BJ (cell line): ENCODE results near the gene PPP1R13B. TPM values are rescaled to one million over a fixed set of nuclear protein-coding genes. Genes with fewer than 3 reads are reported as not detected.
A peak's percentile ranks its signal among the peaks of the same experiment; 100 is the strongest.

ENCODE experiments used
- CTCF ChIA-PET: fragments of 350-600 bp; formaldehyde crosslinking; extraction: SDS; loops from one replicate; lab custom pipeline; 2021; ENCODE audit warnings: antibody characterized with exemption, inconsistent platforms; lab: Yijun Ruan, JAX
- POLR2A ChIA-PET: fragments of 300-600 bp; sonication (Branson Sonifier 250); formaldehyde crosslinking; extraction: SDS; loops from one replicate; lab custom pipeline; 2021; ENCODE audit warnings: antibody characterized with exemption; lab: Charles Lee
- DNase-seq: peaks from one replicate; pipeline ENCODE4 v3.0.0-alpha.2; 2011; ENCODE audit warnings: low read depth
- H3K27me3 ChIP-seq: 2 replicates; pipeline ENCODE4 v1.6.0; 2011; ENCODE audit warnings: low read length; ENCODE audit not compliant: control insufficient read depth, insufficient read depth
- H3K36me3 ChIP-seq: 2 replicates; pipeline ENCODE4 v1.5.1; 2011; ENCODE audit warnings: low read length; ENCODE audit not compliant: control insufficient read depth, insufficient read depth
- H3K4me3 ChIP-seq: 2 replicates; pipeline ENCODE4 v1.5.1; 2011; ENCODE audit warnings: low read depth, mild to moderate bottlenecking, control low read depth, low read length
- CTCF ChIP-seq: IDR thresholded peaks from 2 replicates; pipeline ENCODE4 v1.5.1; 2011; ENCODE audit warnings: low read depth, mild to moderate bottlenecking, control low read depth, inconsistent platforms, low read length, moderate library complexity; ENCODE audit not compliant: insufficient read depth
- polyA plus RNA-seq: library from polyadenylated mRNA; depleted of rRNA; stranded (reverse); fragments of >200 nt; gene quantifications from 2 replicates; pipeline ENCODE4 v1.2.3, GENCODE V29; 2011

The PPP1R13B gene
- polyA plus RNA-seq, 1 experiment, result 3.3 TPM

GRCh38 chr14:103817595-103817994 is 29.8 kb downstream of the PPP1R13B start:
- DNase-seq, result no peak
- Histone ChIP-seq H3K36me3 (no peaks in the 10 kb centered on the region), H3K4me3 (no peak overlapping the region), H3K27me3 (no peaks in the 10 kb centered on the region)
- ChIA-PET POLR2A (interaction anchor here (0.5 kb wide), 1 partner anchor 11 kb away, joined by 15 read pairs; no protein-coding TSS in a partner anchor), CTCF (interaction anchor here (1.4 to 3.3 kb wide), 4 partner anchors 10 to 105 kb away, joined by 3 to 21 read pairs (median 5); no protein-coding TSS in a partner anchor)
- TF ChIP-seq CTCF, result no peak

- CTCF ChIA-PET, result interaction anchor here (1.4 to 3.3 kb wide), 4 partner anchors 9 to 106 kb away, joined by 3 to 21 read pairs (median 5); no protein-coding TSS in a partner anchor
- TF ChIP-seq CTCF, result no peak
- POLR2A ChIA-PET, result interaction anchor here (0.5 kb wide), 1 partner anchor 11 kb away, joined by 15 read pairs; no protein-coding TSS in a partner anchor
Measured at GRCh38 chr14:103816991-103817390, 30.4 kb downstream of the PPP1R13B start.

GRCh38 chr14:103815253-103815652 is 32.1 kb downstream of the PPP1R13B start:
- no peak for DNase-seq
- ChIA-PET CTCF (interaction anchor here (0.6 to 2.0 kb wide), 2 partner anchors 12 to 163 kb away, joined by 3 to 4 read pairs; no protein-coding TSS in a partner anchor), POLR2A (no interaction called here)
- Histone ChIP-seq H3K36me3 (no peaks in the 10 kb centered on the region), H3K4me3 (no peak overlapping the region), H3K27me3 (no peaks in the 10 kb centered on the region)
- no peak for TF ChIP-seq CTCF

More at GRCh38 chr14:103816991-103817390, 30.4 kb downstream of the PPP1R13B start:
- no peak for DNase-seq
- H3K36me3 ChIP-seq, result no peaks in the 10 kb centered on the region
- no peaks in the 10 kb centered on the region for H3K27me3 ChIP-seq
- no peak overlapping the region for H3K4me3 ChIP-seq

GRCh38 chr14:103811189-103811588 is 36.2 kb downstream of the PPP1R13B start:
- H3K4me3 ChIP-seq, result no peak overlapping the region
- no peaks in the 10 kb centered on the region for H3K36me3 ChIP-seq
- ChIA-PET CTCF (interaction anchor here (0.6 to 2.1 kb wide), 5 partner anchors 10 to 257 kb away, joined by 3 to 6 read pairs (median 3); no protein-coding TSS in a partner anchor), POLR2A (no interaction called here)
- TF ChIP-seq CTCF, result no peak
- DNase-seq, result no peak
- H3K27me3 ChIP-seq, result no peaks in the 10 kb centered on the region

DNA sequence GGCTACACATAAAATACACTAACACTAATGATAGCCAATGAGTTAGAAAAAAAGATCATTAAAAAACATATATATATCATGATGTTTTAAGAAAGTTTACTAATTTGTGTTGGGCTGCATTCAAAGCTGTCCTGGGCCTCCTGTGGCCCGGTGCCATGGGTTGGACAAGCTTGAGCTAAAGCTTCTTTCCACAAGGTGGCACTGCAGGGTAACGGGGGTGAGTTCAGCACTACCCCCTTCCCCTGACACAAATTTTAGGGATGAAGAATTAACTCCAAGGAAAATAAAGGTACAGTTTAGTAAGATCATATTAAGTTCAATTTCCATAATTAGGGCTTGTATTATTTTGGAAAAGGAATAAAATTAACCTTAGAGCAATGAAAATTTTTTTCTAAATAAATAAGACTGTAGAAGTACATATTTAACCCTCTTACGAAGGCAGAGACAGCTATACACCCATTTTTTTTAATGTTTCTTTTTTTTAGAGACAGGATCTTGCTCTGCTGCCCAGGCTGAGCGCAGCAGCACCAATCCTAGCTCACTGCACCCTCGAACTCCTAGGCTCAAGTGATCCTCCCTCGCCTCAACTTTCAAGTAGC is 38.9 kb downstream of the PPP1R13B start:
- Histone ChIP-seq H3K27me3 (no peaks in the 10 kb centered on the region), H3K4me3 (no peak overlapping the region), H3K36me3 (no peaks in the 10 kb centered on the region)
- DNase-seq, result no peak
- ChIA-PET CTCF (interaction anchor here (0.6 to 6.9 kb wide), 27 partner anchors 9 to 276 kb away, joined by 3 to 79 read pairs (median 4); partner anchors contain the start of genes BAG5, COA8, XRCC3 and ZFYVE21), POLR2A (interaction anchor here (0.6 kb wide), 1 partner anchor 328 kb away, joined by 5 read pairs; no protein-coding TSS in a partner anchor)
- peak; percentile 88 for TF ChIP-seq CTCF
